Measurements from ENCODE around the gene PRRT1.

DNA sequence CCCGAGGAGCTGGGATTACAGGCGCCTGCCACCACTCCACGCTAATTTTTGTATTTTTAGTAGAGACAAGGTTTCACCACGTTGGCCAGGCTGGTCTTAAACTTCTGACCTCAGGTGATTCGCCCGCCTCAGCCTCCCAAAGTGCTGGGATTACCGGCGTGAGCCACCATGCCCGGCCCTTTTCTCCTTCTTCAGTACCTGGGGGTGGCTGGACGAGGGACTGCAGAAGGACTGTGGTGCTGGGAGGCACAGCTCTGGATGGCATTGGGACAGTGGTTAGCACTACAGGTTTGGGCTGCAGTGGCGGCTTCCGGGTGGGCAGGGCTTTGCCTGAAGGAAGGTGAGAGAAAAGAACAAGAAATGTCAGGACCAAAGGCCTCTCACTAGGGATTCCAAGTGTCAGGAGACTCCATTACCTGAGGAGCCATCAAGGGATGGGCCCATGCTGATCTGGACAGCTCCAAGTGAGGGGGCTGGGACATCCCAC lies 31.1 kb downstream of the PRRT1 start:
- TF ChIP-seq RFX5 (IDR thresholded peaks at IDR 0.05; ENCODE audit: low read depth, low read length) (no peak), CEBPB (IDR thresholded peaks at IDR 0.05; ENCODE audit: low read depth, low read length) (no peak), RAD21 (IDR thresholded peaks at IDR 0.05; ENCODE audit: low read length) (no peak), MAZ (IDR thresholded peaks at IDR 0.05; ENCODE audit: borderline replicate concordance, low read depth, low read length) (no peak), POLR2A (IDR thresholded peaks at IDR 0.05; ENCODE audit: low read depth, low read length) (no peak), FOS (IDR thresholded peaks at IDR 0.05; ENCODE audit: low read depth, low read length) (no peak), MXI1 (IDR thresholded peaks at IDR 0.05; ENCODE audit: borderline replicate concordance, low read depth, low read length) (no peak), CTCF (conservative IDR thresholded peaks at IDR 0.05; ENCODE audit: low read depth, low read length) (no peak), MAFK (IDR thresholded peaks at IDR 0.05; ENCODE audit: low read depth, low read length) (no peak)
- TF ChIP-seq, protein P1, sequence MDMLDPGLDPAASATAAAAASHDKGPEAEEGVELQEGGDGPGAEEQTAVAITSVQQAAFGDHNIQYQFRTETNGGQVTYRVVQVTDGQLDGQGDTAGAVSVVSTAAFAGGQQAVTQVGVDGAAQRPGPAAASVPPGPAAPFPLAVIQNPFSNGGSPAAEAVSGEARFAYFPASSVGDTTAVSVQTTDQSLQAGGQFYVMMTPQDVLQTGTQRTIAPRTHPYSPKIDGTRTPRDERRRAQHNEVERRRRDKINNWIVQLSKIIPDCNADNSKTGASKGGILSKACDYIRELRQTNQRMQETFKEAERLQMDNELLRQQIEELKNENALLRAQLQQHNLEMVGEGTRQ (IDR thresholded peaks at IDR 0.05; ENCODE audit: low read depth, low read length): no peak

Data from IMR-90 (cell line).